GM21423 (cell line): ENCODE data around the gene CFAP46.
"Not testable (repeated sequence)": the region's sequence is repeated elsewhere in the genome, so short reads cannot be mapped to it uniquely, and the experiment has no call there.

Source experiments
- ATAC-seq: cut with Tn5 transposase; IDR thresholded peaks from one replicate; pipeline ENCODE4 v1.9.1; 2021; ENCODE audit warnings: mild to moderate bottlenecking, moderate library complexity; ENCODE audit not compliant: unreplicated experiment

The CFAP46 gene

GRCh38 chr10:132847416-132847777 is 95.0 kb downstream of the CFAP46 start:
- ATAC-seq: no peak

- ATAC-seq: no peak
Observed at GRCh38 chr10:132846631-132847415, 95.5 kb downstream of the CFAP46 start.

DNA sequence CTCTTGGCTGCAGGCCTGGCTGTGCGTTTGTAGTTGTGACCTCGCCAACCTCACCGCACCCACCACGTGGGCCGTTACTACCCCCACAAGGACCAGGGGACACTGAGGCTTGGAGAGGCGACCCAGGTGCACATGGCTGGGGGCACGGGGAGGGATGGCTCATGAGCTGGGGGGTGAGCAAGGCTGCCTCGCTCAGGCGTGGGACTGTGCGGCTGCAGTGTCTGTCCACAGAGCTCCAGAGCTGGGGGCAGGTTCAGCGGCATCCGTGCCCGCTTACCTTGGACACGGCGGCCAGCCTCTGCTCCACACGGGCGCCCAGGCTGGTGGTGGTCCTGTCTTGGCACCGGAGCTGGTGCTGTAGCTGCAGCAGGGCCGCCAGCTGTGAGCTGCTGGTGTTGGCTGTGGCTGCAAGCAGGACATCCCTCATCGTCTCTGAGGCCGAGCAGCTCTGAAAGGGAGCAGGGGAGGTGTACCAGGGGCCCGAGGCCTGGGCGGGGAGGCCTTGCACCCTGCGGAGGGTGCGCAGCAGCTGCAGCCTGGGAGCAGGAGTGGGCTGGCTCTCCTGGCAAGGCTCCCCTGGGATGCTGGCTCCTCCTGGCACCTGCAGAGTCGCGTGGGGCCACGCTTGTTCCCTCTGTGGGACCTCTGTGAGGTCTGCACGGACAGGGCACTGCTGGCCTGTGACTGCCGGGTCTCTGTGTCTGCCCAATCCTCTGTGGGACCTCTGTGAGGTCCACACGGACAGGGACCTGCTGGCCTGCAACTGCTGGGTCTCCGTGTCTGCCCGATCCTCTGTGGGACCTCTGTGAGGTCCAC is 96.4 kb downstream of the CFAP46 start:
- ATAC-seq: no peak

DNA sequence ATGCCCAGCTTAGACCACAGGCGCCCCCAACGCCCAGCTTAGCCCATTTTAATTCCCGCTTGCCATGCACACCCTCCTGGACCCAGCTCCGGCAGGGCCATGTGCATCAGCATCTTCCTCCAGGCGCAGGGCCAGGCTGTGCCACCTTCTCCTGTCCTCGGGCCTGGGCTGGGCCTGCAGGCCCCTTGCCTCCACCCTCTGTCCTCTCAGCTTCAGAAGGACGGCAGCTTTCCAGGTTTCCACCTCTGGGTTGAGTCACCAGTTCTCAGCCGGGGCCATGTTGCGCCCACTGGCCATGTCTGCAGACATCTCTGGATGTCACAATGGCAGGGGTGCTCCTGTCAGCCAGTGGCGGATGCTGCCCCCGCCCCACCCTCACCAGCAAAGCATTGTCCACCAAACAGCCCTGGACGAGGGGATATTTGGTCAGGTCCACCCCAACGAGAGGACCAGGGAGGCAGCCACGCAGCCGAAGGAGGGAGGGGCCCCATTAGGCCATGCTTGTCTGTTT is 97.3 kb downstream of the CFAP46 start:
- ATAC-seq: no peak

- ATAC-seq: no peak
Observed at GRCh38 chr10:132844069-132844809, 98.1 kb downstream of the CFAP46 start.

GRCh38 chr10:132843276-132843675 is 99.1 kb downstream of the CFAP46 start:
- ATAC-seq: not testable (repeated sequence)

GRCh38 chr10:132842397-132842796 is 100.0 kb downstream of the CFAP46 start:
- ATAC-seq: no peak

GRCh38 chr10:132841615-132841975 is 100.8 kb downstream of the CFAP46 start:
- ATAC-seq: no peak

DNA sequence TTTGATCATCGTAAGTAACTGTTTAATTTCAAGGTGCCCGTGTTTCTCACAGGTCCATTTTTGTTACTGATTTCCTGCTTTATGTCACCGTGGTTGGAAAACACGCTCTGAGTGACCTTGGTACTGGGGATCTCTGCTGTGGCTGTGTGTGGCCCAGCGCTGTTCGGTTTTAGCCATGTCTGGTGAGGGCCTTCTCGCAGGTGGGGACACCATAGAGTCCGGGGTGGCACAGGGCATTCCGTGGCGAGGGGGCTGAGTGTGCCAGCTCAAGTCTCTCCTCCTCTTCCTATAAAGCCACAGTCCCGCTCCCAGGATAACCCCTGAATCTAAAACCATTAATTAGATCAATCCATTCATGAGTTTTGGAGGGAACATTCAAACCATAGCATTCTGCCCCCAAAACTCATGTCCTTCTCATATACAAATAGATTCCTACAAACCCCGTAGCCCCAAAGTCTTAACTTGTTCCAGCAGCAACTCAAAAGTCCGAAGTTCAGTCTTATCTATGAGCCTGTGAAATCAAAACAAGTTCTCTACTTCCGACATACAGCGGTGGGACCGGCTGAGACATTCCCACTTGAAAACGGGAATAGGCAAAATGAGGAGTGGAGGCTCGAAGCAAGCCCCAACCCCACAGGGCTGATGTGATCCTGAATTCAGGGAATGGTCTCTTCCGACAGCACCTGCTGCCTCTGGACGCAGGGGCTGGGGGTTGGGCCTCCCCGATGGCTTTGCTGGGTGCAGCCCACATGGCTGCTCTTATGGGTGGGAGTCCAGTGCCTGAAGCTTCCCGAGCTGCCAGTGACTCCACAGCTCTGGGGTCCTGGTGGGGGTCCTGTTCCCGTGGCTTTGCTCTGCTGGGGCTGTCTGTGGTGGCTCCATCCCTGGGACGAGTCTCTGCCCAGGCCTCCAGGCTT is 101.4 kb downstream of the CFAP46 start:
- ATAC-seq: no peak

DNA sequence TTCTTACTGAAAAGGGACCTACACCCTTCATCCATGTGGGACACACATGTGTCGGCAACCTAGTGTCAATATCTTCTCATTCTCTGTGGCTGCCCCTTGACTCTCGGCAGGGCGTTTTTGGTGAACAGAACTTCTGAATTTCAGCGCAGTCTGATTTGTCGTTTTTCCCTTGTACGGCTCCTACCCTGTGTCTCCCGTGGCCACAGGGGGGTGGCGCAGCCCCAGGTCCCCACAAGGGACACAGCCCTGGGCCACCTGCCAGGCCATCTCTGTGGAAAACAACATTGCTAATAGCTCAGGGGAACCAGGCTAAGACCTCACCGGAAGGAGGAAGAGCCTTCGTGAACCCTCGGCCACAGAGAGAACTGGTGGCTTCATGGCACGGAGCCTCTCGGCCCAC is 103.3 kb downstream of the CFAP46 start:
- ATAC-seq: no peak

DNA sequence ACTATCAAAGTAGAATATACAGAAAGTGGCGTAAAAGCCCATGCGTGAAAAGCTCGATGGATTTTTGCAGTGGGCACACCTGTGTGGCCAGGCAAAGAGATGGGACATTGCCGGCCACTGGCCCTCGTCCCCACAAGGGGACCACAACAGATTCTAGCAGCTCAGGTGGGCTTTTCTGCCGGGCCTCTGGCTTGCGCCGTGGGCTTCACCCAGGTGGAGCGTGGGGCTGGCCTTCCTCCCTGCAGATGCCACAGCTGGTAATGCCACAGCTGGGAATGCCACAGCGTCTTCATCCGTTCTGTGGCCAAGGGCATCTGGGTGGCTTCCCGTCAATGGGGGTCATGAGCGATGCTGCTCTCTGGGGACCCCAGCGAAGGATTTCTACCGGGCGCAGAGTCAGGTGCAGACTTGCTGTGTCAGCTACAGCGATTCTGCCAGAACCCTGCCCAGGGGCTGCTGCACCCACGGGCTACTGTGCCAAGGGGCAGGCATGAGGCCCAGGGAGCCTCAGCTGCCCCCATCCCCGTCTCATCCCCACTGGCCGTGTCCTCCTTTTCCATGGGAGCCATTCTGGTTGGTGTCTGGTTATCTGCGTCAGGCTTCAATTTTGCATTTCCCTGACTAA is 103.9 kb downstream of the CFAP46 start:
- ATAC-seq: no peak

DNA sequence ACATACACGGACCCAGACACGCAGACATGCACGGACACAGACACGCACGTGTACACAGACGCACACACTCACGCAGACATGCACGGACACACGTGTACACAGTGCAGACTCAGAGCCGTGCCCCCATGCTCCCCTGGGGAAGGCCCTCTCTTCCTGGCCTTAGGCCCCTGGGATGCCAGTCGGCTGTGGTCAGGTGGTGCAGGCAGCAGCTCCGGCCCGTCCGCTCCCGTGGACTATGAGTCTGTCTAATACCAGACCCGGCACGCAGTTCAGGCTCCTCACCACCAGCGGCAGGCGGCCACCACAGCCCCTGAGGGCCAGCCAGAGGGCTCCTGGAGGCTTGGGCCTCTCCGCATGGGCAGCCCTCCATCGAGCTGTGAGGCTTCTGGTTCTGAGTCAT is 104.5 kb downstream of the CFAP46 start:
- no peak for ATAC-seq

- no peak for ATAC-seq
Observed at GRCh38 chr10:132836832-132837540, 105.4 kb downstream of the CFAP46 start.

- ATAC-seq: no peak
Observed at GRCh38 chr10:132836248-132836831, 106.0 kb downstream of the CFAP46 start.

GRCh38 chr10:132835848-132836233 is 106.5 kb downstream of the CFAP46 start:
- no peak for ATAC-seq

GRCh38 chr10:132834891-132835847 is 107.2 kb downstream of the CFAP46 start:
- ATAC-seq: no peak

- no peak for ATAC-seq
Observed at GRCh38 chr10:132834311-132834761, 108.0 kb downstream of the CFAP46 start.
